Activated CD4-positive, alpha-beta T cell treated with anti-CD3 and anti-CD28 coated beads, Interleukin-2, amount 50 U/mL, for 16 hours (primary cell): ENCODE measurements around the gene PACSIN1.
"Not testable (repeated sequence)": the region's sequence is repeated elsewhere in the genome, so short reads cannot be mapped to it uniquely, and the experiment has no call there.

Experiments used
- DNase-seq: peaks from one replicate; pipeline ENCODE4 v3.0.0-alpha.2; 2020

The PACSIN1 gene

GRCh38 chr6:34486886-34487285, 21.0 kb downstream of the PACSIN1 start:
- not testable (repeated sequence) for DNase-seq

DNA sequence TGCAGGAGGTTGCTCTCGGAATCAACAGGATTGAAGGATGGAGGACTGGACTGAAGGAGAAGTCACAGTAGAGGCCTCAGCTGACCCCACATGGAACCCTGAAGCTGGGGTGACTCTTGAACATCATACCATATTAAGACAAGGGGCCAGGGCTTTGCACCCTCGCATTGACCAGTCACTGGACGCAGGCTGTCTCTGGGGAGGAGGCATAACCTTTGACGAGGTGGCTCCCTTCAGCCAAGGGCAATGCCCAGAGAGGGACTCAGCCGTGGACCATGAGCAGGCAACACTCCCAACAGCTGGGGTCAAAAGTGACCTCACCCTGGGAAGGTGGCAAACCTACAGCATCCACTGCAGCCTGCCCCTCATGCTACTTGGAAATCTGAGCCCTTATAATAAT, 21.7 kb downstream of the PACSIN1 start:
- no peak for DNase-seq

- DNase-seq, result no peak
Observed at GRCh38 chr6:34489207-34489805, 23.4 kb downstream of the PACSIN1 start.

DNA sequence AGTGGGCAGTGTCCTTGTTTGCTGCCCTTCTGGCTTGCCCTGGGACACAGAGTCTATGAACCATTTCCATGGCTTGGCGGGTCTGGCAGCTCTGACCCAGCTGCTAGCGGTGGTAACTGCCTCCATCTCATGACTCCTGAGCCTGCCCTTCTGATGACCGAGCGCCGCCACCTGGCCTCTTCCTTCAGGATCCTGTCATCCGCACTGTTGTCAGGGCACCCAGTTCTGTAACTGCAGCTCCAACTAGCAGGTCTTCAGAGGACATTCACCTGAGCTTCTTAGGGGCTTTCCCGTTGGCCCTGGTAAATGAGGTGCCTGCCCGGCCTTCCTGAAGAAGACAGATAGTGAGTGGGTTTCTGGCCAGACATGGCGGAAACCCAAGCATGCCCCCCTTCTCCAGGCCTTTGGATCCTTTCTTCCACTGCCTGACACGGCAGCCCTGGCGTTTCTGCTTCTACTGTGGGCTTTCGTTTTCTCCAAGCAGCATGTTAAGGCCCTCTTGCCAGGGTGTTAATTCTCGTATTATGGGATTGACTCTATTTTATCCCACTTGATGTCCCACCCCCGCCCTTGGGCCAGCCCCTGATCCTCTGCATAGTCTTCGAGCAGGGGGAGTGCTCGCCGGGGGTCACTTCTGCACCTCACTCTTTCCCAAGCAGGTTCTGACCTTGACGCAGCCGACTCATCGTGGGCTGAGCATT, 24.7 kb downstream of the PACSIN1 start:
- no peak for DNase-seq

DNA sequence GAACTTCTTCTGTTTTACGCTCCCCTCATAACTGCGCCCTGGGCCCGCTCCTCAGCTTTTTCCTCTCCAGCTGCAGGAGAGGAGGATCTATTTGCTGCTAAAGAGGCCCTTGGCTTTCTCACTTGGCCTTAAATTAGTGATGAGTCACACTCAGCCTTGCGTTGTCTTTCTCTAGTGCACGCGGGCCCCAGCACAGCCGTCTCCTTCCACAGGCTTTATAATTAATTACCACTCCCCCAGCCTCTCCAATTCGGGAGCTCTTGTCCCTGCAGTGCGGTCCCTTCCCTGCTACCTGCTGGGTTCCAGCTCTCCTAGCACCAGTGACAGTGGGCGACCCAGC, 25.2 kb downstream of the PACSIN1 start:
- no peak for DNase-seq

DNA sequence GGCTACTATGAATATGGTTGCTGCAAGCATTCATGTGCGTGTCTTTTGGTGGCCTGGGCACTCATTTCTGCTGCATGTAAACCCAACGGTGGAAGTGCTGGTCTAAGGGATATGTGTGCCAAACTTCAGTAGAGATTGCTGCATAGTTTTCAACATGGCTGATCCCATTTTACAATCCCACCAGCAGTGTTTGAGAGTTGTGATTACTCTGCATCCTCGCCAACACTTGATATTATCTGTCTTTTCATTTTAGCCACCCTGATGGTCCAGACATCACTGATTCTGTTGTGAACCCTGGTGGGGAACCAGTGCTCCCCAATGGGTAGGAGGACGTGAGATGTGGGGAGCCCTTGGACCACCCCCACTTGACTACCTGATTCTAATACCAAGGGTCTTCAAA, 27.5 kb downstream of the PACSIN1 start:
- no peak for DNase-seq

DNA sequence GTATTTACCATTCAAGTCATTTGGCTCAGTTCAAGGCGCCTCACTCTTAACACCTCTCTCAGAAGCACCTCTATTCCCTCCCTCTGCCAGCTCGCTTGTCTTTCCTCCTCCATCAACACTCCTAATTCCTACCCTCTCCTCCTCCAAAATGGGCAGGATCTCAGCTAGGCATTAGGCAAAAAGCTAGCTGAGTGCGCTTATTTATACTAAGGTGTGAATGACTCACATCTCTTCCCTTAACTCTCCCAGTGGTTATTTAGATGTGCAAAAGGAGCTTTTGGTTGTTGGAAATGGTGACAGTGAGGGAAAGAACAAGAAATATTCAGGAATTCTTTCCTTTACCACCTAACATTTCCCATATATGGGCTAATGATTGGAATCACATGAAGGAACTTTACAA, 29.1 kb downstream of the PACSIN1 start:
- no peak for DNase-seq

DNA sequence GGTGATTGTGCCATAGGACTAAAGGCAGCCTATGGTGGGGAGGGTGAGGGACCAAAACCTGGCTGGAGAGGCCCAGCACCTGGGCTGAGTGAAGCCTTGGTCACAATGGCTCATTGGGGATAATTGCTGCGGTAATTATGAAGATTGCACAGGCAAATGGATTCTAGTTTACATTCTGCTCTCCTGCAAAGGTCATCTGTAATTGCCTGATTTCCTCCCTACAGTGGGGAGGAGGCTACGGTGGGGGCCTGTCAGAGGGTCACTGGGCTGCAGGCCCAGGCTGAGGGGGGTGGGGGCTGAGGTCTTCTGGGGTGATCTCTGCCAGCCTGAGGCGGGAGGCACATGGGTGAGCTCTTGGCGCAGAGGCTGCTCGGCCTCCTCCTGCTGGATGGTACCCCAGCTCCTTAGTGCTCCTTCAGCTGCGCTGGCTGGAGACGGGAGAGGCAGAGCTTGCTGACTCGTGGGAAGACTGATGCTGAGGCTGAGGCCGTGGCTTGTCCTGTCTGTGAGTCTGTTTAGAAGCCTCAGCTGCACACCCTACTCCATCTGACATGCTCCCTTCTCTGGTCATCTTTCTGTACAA, 30.3 kb downstream of the PACSIN1 start:
- no peak for DNase-seq

DNA sequence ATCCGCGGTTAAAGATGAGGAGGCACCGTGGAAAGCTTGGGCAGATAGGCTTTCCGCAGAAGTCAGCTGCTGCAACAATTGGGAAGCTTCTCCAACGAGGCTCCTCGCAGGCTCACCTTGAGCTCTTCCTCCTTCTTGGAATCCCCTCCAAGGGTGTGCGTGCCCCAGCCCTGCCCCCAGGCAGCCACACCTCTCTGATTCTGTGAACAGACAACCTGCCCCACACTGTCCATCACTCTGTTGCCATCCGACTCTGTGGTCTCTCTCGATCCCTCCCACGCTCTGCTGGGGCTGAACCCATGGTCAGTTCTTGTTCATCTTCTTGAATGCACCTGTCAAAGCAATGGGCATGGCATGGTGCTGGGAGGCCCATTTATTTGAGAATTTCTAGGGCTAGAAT, 31.5 kb downstream of the PACSIN1 start:
- no peak for DNase-seq

DNA sequence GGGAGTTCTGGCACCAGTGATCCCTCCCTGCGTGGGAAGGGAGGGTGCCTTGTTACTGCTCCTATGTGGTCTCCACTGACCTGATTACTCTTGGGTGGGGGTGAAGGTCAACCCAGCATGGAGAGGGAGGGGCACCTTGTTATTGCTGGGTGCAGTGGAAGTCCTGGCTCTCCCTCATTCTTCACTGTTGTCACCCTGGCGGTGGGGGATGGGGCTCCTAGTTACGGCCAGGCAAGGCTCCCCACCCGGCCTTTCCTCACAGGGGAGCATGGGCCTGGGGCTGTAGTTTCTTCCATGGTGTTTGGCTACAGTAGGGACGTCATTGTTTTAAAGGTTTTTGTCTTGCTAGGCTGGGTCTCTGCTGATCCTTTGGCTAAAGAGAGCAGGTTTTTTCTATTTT, 40.8 kb downstream of the PACSIN1 start:
- DNase-seq, result no peak

GRCh38 chr6:34508425-34508824, 42.5 kb downstream of the PACSIN1 start:
- no peak for DNase-seq

DNA sequence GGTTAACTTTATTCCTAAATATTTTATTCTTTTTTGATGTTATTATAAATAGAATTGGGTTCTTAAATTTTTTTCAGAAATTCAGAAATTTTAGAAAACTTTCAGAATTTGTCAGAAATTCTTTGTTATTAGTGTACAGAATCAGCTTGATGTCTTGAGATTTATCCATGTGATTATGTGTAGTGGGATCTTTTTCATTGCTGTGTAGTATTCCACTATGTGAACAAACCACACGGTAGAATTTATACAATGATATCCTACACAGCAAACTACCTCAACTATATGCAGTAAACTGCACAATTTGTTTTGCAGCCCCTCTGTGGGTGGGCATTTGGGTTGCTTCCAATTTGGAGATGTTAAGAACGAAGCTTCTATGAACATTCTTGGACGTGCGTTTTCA, 43.9 kb downstream of the PACSIN1 start:
- DNase-seq, result no peak

GRCh38 chr6:34510299-34510698, 44.4 kb downstream of the PACSIN1 start:
- no peak for DNase-seq

DNA sequence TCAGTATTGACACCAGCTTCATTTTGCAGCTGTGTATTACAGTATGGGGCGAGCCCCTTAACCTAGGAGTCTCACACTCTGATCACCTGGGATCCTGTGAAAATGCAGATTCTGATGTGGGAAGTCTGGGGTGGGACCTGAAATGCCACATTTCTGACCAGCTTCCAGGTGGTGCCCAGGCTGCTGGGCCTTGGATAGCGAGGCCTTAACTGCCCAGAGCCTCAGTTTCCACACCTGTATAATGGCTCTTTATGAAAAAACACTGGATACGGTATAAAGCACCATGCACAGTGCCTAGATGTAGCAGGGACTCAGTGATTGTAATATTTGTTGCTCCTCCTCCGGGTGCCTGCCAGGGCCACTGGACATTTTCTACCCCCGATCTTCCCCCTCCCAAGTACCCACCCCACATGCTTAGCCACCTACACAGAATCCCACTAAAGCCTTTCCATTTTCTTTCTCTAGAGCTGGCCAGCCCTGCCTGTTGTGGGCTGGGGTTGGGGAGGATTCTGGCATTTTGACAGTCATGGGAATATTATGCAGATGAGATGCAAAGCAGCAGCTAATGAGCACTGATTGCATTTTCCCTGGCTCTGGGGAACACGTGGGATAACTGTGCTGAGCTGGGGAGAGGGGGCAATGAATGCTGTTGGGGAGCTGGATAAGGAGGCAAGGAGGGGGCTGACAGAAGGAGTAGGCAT, 45.5 kb downstream of the PACSIN1 start:
- no peak for DNase-seq

- no peak for DNase-seq
Observed at GRCh38 chr6:34511915-34512737, 46.2 kb downstream of the PACSIN1 start.

GRCh38 chr6:34512738-34513115, 46.9 kb downstream of the PACSIN1 start:
- no peak for DNase-seq

DNA sequence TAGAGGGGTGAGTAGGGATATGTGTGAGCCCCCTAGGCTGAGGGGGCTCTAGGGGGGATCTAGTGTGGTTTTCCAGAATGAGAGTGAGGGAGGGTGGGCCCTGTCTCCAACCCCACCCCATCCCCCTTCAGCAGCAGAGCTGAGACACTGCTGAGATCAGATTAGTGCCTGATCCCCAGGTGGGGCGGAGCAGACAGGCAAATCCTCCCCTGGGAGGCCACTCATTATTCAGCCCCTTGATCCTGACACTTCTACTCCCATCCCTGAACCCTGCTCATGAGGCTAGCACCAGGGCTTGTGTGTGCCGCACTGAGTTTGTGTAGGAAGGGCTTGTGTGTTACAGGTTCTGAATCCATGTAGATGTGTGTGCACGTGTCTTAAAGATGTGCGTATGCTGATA, 47.8 kb downstream of the PACSIN1 start:
- DNase-seq, result no peak

DNA sequence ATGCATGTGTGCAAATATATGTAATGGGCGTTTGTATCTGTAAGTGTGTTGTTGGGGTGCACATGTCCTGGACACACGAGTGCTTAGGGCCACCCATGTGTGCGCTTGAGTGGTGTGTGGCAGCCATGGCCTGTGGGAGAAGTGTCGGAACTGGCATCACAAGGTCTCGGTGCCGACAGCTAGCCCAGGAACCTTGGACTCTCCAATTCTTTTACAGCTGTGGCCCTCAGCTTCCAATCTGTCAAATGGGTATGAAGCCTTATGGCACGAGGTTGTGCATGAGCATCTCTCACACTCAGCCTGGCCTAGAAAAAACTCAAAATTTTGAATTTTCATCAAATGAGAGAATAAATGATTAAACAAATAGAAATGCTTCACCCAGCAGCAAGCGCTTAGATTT, 48.2 kb downstream of the PACSIN1 start:
- no peak for DNase-seq

DNA sequence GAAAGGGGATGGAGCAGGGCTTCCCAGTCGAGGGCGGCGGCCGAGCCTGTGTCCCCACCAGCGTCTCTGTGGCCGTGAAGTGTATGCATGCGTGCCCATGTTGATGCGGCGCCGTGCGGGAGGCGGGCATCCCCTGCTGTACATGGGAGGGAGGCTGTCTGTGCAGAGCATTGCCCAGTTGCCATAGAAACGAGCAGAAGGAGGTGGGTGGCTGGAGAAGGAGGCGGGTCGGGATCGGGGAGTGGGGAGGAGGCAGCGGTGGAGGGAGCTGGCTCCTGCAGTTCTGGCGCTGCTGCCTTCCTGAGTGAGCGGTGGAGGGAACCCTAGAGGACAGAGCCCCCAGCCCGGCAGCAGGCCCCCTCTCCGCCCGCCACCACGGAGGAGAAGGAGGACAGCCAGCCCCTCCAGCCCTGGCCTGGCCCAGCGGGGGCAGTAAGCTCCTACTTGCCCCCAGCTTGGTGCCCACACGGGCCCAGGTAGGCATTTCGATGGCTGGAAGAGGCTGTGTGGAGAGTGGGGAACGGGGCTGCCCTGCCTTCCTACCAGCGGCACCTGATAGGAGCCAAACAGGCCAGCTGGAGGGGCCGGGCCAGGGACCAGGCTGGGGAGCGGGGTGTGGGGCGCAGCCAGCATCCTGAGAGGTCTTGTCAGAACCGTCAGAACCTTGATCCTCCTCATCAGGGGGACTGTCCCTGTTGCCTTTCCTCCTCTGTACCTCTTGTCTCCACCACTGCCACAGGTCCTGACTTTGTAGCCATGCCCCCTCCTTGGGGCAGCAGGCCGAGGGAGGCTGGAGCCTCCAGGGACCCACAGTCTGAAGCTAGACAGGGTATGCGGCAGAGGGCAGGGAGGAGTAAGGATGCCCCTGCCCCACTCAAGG, 49.0 kb downstream of the PACSIN1 start:
- no peak for DNase-seq

GRCh38 chr6:34515473-34516387, 49.9 kb downstream of the PACSIN1 start:
- no peak for DNase-seq
